ENCODE data around the gene SLC17A5.

The SLC17A5 gene

DNA sequence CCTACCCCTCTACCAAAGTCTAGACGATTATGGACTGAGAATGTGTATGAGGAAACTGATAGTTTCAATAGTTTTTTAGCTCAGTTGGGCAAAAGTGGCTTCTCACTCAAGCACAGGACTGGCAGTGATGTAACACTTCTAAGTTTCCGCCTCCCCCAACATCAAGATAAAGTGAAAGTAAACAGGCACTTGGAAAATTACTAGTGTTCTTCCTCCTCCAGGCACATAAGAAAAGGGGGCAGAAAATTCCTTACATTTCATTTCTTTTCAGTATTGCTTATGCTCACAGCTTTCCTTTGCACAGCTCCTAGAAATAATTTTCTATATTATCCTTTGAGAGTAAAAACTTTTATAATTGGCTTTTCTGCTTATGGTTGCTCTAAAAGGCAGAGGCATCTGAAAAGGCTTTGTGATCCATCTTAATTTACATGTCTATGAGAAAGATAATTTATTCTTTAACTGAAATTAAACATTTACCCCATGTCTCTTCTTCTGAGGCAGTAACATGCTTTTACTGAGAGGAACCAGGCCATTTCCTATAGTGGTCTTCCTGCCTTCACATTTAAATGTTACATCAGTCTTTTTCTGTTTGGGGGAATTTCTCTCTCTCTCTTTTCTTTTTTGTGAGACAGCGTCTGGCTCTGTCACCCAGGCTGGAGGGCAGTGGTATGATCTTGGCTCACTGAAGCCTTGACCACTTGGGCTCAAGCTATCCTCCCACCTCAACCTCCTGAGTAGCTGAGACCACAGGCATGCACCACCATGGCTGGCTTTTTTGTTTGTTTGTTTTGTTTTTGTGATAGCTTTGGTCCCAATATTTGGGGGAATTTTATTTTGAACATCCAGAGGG lies 68.0 kb downstream of the SLC17A5 start:
- DNase-seq, result peak; percentile 46
- Histone ChIP-seq H3F3A (ENCODE audit: insufficient read depth, low read length) (peaks cover 11% of the 10 kb centered on the region), H4K20me1 (ENCODE audit: insufficient read depth, low read length) (no peaks in the 10 kb centered on the region), H3K36me3 (replicated peaks; ENCODE audit: insufficient read depth, low read length) (no peaks in the 10 kb centered on the region), H3K27me3 (replicated peaks; ENCODE audit: insufficient read depth, low read length) (no peaks in the 10 kb centered on the region), H3K27ac (ENCODE audit: low read length) (peak overlapping the region; percentile 33; the same call in 1 of the 2 replicates), H3K79me2 (ENCODE audit: low read length) (no peaks in the 10 kb centered on the region), H3K4me2 (ENCODE audit: low read depth, low read length) (peak overlapping the region; percentile 57), H3K4me1 (ENCODE audit: low read length) (peaks cover 8% of the 10 kb centered on the region; the same call in 1 of the 2 replicates), H2AFZ (ENCODE audit: low read length) (peak overlapping the region; percentile 60), H3K9me2 (replicated peaks; ENCODE audit: insufficient read depth, low read length) (no peaks in the 10 kb centered on the region), H3K4me3 (ENCODE audit: low read length) (peak overlapping the region; percentile 36), H3K9ac (ENCODE audit: low read length) (no peak overlapping the region; the same call in 1 of the 2 replicates), H3K9me3 (replicated peaks; ENCODE audit: insufficient read depth, low read length) (no peaks in the 10 kb centered on the region)
- TF ChIP-seq, protein P1, sequence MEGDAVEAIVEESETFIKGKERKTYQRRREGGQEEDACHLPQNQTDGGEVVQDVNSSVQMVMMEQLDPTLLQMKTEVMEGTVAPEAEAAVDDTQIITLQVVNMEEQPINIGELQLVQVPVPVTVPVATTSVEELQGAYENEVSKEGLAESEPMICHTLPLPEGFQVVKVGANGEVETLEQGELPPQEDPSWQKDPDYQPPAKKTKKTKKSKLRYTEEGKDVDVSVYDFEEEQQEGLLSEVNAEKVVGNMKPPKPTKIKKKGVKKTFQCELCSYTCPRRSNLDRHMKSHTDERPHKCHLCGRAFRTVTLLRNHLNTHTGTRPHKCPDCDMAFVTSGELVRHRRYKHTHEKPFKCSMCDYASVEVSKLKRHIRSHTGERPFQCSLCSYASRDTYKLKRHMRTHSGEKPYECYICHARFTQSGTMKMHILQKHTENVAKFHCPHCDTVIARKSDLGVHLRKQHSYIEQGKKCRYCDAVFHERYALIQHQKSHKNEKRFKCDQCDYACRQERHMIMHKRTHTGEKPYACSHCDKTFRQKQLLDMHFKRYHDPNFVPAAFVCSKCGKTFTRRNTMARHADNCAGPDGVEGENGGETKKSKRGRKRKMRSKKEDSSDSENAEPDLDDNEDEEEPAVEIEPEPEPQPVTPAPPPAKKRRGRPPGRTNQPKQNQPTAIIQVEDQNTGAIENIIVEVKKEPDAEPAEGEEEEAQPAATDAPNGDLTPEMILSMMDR (IDR thresholded peaks at IDR 0.05; ENCODE audit: low read length), result no peak
- TF ChIP-seq EZH2 (optimal IDR thresholded peaks at IDR 0.05; ENCODE audit: low read depth, low read length) (no peak), EZH2phosphoT487 (IDR thresholded peaks at IDR 0.05; ENCODE audit: low read length) (no peak)

DNA sequence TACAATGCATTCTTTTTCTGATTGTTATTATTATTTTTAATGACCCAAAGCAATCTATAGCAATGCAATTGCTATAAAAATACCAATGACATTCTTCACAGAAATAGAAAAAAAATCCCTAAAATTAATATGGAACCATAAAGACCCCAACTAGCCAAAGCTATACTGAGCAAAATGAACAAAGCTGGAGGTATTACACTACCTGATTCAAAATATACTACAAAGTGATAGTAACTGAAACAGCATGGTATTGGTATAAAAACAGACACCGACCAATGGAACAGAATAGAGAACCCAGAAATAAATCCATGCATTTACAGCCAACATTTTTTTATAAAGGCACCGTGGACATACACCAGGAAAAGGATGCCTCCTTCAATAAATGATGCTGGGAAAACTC lies 72.5 kb downstream of the SLC17A5 start:
- H3K9me2 ChIP-seq (replicated peaks; ENCODE audit: insufficient read depth, low read length), result no peaks in the 10 kb centered on the region
- DNase-seq, result no peak
- H3K9ac ChIP-seq (ENCODE audit: low read length), result no peak overlapping the region
- no peaks in the 10 kb centered on the region for H3K79me2 ChIP-seq (ENCODE audit: low read length)
- no peaks in the 10 kb centered on the region for H4K20me1 ChIP-seq (ENCODE audit: insufficient read depth, low read length)
- TF ChIP-seq EZH2phosphoT487 (IDR thresholded peaks at IDR 0.05; ENCODE audit: low read length), result no peak
- TF ChIP-seq, protein P1 (IDR thresholded peaks at IDR 0.05; ENCODE audit: low read length), result no peak
- no peak for TF ChIP-seq EZH2 (optimal IDR thresholded peaks at IDR 0.05; ENCODE audit: low read depth, low read length)
- peaks cover 22% of the 10 kb centered on the region for H3F3A ChIP-seq (ENCODE audit: insufficient read depth, low read length)
- H3K27ac ChIP-seq (ENCODE audit: low read length), result no peak overlapping the region
- no peaks in the 10 kb centered on the region for H3K36me3 ChIP-seq (replicated peaks; ENCODE audit: insufficient read depth, low read length)
- no peaks in the 10 kb centered on the region for H3K27me3 ChIP-seq (replicated peaks; ENCODE audit: insufficient read depth, low read length)
- H3K4me1 ChIP-seq (ENCODE audit: low read length), result peaks cover 22% of the 10 kb centered on the region
- no peak overlapping the region for H3K4me3 ChIP-seq (ENCODE audit: low read length)
- H3K4me2 ChIP-seq (ENCODE audit: low read depth, low read length), result no peak overlapping the region
- H2AFZ ChIP-seq (ENCODE audit: low read length), result no peak overlapping the region
- no peaks in the 10 kb centered on the region for H3K9me3 ChIP-seq (replicated peaks; ENCODE audit: insufficient read depth, low read length)

DNA sequence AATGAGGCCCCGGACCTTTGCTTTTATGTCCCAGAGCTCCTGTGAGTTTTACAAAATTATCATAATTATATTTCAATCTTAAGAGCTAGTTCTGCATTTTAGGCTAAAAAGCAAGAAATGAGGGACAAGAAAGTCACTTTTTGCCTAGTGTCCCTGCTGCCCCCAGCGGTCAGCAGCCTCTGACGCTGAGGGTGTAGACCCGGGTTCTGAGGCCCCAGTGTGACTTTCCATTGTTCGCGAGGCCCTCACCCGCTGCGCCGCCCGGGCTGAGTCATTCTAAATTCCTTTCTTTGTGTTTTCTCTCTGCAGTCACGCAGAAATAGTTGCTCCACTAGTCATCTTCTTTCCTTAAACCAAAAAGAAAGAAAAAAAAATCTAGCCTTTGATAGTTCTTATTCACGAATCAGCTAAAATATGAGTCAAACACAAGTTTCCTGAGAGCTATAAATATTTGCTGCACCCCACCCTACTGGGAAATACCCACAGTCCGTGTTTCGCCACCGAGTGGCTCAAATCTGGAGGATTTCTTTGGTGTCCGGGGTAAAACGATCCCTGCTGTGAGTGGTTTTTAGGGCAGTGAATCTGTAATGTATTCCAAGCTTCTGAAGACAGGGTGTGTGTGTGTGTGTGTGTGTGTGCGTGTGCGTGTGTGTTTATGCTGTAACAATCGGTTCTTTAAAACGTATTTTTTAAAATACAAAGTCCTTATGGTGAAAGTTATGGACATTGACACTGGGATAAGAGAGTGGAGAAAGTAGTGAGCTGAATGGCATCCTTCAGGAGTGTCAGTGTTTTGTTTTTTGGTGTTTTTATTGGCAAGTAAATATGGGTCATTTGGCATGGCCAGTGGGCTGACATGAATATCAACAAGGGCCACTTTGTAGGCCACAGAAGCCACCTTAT lies 73.3 kb downstream of the SLC17A5 start:
- Histone ChIP-seq H2AFZ (ENCODE audit: low read length) (peak overlapping the region; percentile 69), H3F3A (ENCODE audit: insufficient read depth, low read length) (peaks cover 16% of the 10 kb centered on the region), H3K9ac (ENCODE audit: low read length) (peak overlapping the region; percentile 25; the same call in 1 of the 2 replicates), H3K27ac (ENCODE audit: low read length) (peak overlapping the region; percentile 56; the same call in 1 of the 2 replicates), H4K20me1 (ENCODE audit: insufficient read depth, low read length) (no peaks in the 10 kb centered on the region), H3K9me3 (replicated peaks; ENCODE audit: insufficient read depth, low read length) (no peaks in the 10 kb centered on the region), H3K79me2 (ENCODE audit: low read length) (no peaks in the 10 kb centered on the region), H3K4me2 (ENCODE audit: low read depth, low read length) (peak overlapping the region; percentile 40; the same call in 1 of the 2 replicates), H3K27me3 (replicated peaks; ENCODE audit: insufficient read depth, low read length) (no peaks in the 10 kb centered on the region), H3K4me3 (ENCODE audit: low read length) (peak overlapping the region; percentile 19), H3K4me1 (ENCODE audit: low read length) (peaks cover 16% of the 10 kb centered on the region), H3K9me2 (replicated peaks; ENCODE audit: insufficient read depth, low read length) (no peaks in the 10 kb centered on the region), H3K36me3 (replicated peaks; ENCODE audit: insufficient read depth, low read length) (no peaks in the 10 kb centered on the region)
- DNase-seq, result peak; percentile 49
- TF ChIP-seq, protein P1 (IDR thresholded peaks at IDR 0.05; ENCODE audit: low read length), result peak; percentile 40
- TF ChIP-seq EZH2phosphoT487 (IDR thresholded peaks at IDR 0.05; ENCODE audit: low read length), result no peak

Measured in MM.1S (cell line).